Esophagus muscularis mucosa (tissue), 4 donors: Measurements from ENCODE around the gene HAPLN3. TPM values are rescaled to one million over a fixed set of nuclear protein-coding genes. Genes with fewer than 3 reads are reported as not detected.

Source experiments
- DNase-seq: peaks from one replicate; pipeline ENCODE4 v3.0.0-alpha.2; 2017; ENCODE audit errors: extremely low spot score
- H3K27ac ChIP-seq, 4 donors: fragments of 200-600 bp; sonication (generic); replicated peaks in 1 of 4; 1 replicate in 3 of 4; 2 replicates in 1 of 4; pipeline ENCODE4 v1.5.1; 2016 to 2019; ENCODE audit warnings: mild to moderate bottlenecking in 1 of 4
- H3K27me3 ChIP-seq, 4 donors: fragments of 200-600 bp; sonication (generic); one replicate each; pipeline versions ENCODE4 v1.5.1 to v1.6.0; 2016 to 2019
- H3K36me3 ChIP-seq, 4 donors: fragments of 200-600 bp; sonication (generic); one replicate each; pipeline ENCODE4 v1.5.1; 2016 to 2019
- H3K4me1 ChIP-seq, 4 donors: fragments of 200-600 bp; sonication (generic); one replicate each; pipeline ENCODE4 v1.5.1; 2016 to 2019
- H3K4me3 ChIP-seq, 4 donors: fragments of 200-600 bp; sonication (generic); 1 replicate in 2 of 4; 2 replicates in 2 of 4; pipeline ENCODE4 v1.5.1; 2016 to 2019; ENCODE audit warnings: mild to moderate bottlenecking in 4 of 4, moderate library complexity in 1 of 4
- H3K9me3 ChIP-seq, 4 donors: fragments of 200-600 bp; sonication (generic); 1 replicate in 3 of 4; 2 replicates in 1 of 4; pipeline ENCODE4 v1.5.1; 2016 to 2019
- EP300 ChIP-seq: sonication (generic); formaldehyde crosslinking; IDR thresholded peaks from one replicate; pipeline ENCODE4 v1.6.1; 2017; ENCODE audit warnings: antibody characterized with exemption
- POLR2A ChIP-seq: fragments of 450-650 bp; IDR thresholded peaks from one replicate; pipeline ENCODE4 v1.6.1; 2017; ENCODE audit warnings: antibody characterized with exemption, moderate library complexity, mild to moderate bottlenecking, low read depth
- POLR2AphosphoS5 ChIP-seq, 2 donors: sonication (generic); formaldehyde crosslinking; IDR thresholded peaks; one replicate each; pipeline ENCODE4 v1.6.1; 2017; ENCODE audit warnings: antibody characterized with exemption in 2 of 2
- WGBS: methylation state at CpG from one replicate; pipeline ENCODE4 v1.1.5; 2018; 5-methylcytosine and 5-hydroxymethylcytosine counted together
- intact Hi-C: fragments of 100-400 bp; cut with DNase I; formaldehyde crosslinking; loops from one replicate; pipeline ENCODE4 v1.15.1; 2023
- total RNA-seq, 4 donors: library from RNA; depleted of rRNA; stranded (reverse); fragments of >200 nt; gene quantifications; one replicate each; pipeline versions ENCODE4 v1.1.0 to v1.2.1, GENCODE V29; 2016
- TF ChIP-seq, protein P1 (sequence below), 3 experiments: fragments of 200-600 bp in 2 of 3; fragments of 450-650 bp in 1 of 3; sonication (generic) in 2 of 3; IDR thresholded peaks; one replicate each; pipeline ENCODE4 v1.5.1; 2017 to 2019; ENCODE audit warnings: antibody characterized with exemption in 3 of 3, mild to moderate bottlenecking in 2 of 3, moderate library complexity in 1 of 3

HAPLN3 gene
- total RNA-seq, 4 donors from 2014 or later, result 5.0 to 13.4 (median 9.9) TPM

- DNase-seq, result no peak
- H3K36me3 ChIP-seq, result peaks cover 26 to 85% (median 74%) of the 10 kb centered on the region in 4 donors
These were observed 7.0 kb upstream of the HAPLN3 start for GRCh38 chr15:88902221-88902835.

GRCh38 chr15:88901508-88902220 is 6.3 kb upstream of the HAPLN3 start:
- WGBS, result 93% methylated on average over 15 of the region's 15 CpGs
- Histone ChIP-seq H3K27me3 (no peaks in the 10 kb centered on the region), H3K36me3 (peaks cover 26 to 78% (median 68%) of the 10 kb centered on the region in 4 donors), H3K27ac (no peak overlapping the region), H3K9me3 (no peaks in the 10 kb centered on the region), H3K4me1 (peaks cover 36 to 59% (median 50%) of the 10 kb centered on the region in 4 donors), H3K4me3 (no peak overlapping the region)
- intact Hi-C loops, result loop anchor here (5.0 kb wide), 1 partner anchor 276 kb away; no protein-coding TSS in a partner anchor
- DNase-seq, result no peak
- no peak for TF ChIP-seq POLR2A
- no peak for TF ChIP-seq EP300
- no peak for TF ChIP-seq POLR2AphosphoS5 (IDR thresholded peaks at IDR 0.05)
- TF ChIP-seq, protein P1, sequence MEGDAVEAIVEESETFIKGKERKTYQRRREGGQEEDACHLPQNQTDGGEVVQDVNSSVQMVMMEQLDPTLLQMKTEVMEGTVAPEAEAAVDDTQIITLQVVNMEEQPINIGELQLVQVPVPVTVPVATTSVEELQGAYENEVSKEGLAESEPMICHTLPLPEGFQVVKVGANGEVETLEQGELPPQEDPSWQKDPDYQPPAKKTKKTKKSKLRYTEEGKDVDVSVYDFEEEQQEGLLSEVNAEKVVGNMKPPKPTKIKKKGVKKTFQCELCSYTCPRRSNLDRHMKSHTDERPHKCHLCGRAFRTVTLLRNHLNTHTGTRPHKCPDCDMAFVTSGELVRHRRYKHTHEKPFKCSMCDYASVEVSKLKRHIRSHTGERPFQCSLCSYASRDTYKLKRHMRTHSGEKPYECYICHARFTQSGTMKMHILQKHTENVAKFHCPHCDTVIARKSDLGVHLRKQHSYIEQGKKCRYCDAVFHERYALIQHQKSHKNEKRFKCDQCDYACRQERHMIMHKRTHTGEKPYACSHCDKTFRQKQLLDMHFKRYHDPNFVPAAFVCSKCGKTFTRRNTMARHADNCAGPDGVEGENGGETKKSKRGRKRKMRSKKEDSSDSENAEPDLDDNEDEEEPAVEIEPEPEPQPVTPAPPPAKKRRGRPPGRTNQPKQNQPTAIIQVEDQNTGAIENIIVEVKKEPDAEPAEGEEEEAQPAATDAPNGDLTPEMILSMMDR (IDR thresholded peaks at IDR 0.05), result no peak

More at GRCh38 chr15:88902221-88902835, 7.0 kb upstream of the HAPLN3 start:
- intact Hi-C loops, result loop anchor here (5.0 kb wide), 1 partner anchor 275 kb away; no protein-coding TSS in a partner anchor
- Histone ChIP-seq H3K27ac (no peak overlapping the region), H3K9me3 (no peaks in the 10 kb centered on the region), H3K4me3 (no peak overlapping the region), H3K27me3 (no peaks in the 10 kb centered on the region), H3K4me1 (peaks cover 29 to 56% (median 48%) of the 10 kb centered on the region in 4 donors)
- TF ChIP-seq POLR2AphosphoS5 (IDR thresholded peaks at IDR 0.05), result no peak
- no peak for TF ChIP-seq EP300
- no peak for TF ChIP-seq POLR2A
- TF ChIP-seq, protein P1 (IDR thresholded peaks at IDR 0.05), result no peak
- WGBS, result 83% methylated on average over 5 of the region's 6 CpGs

- Histone ChIP-seq H3K27me3 (no peaks in the 10 kb centered on the region), H3K4me3 (no peak overlapping the region), H3K9me3 (no peaks in the 10 kb centered on the region), H3K27ac (peak overlapping the region in 1 of 4 donors; percentile 34), H3K36me3 (peaks cover 26 to 71% (median 61%) of the 10 kb centered on the region in 4 donors), H3K4me1 (peaks cover 42 to 63% (median 53%) of the 10 kb centered on the region in 4 donors)
- TF ChIP-seq, protein P1 (IDR thresholded peaks at IDR 0.05), result no peak
- TF ChIP-seq POLR2A (no peak), EP300 (no peak), POLR2AphosphoS5 (IDR thresholded peaks at IDR 0.05) (no peak)
- DNase-seq, result no peak
- 91% methylated on average over 5 of the region's 5 CpGs for WGBS
- intact Hi-C loops, result loop anchor here (5.0 kb wide), 1 partner anchor 276 kb away; no protein-coding TSS in a partner anchor
These were observed 5.7 kb upstream of the HAPLN3 start for GRCh38 chr15:88900982-88901418.

DNA sequence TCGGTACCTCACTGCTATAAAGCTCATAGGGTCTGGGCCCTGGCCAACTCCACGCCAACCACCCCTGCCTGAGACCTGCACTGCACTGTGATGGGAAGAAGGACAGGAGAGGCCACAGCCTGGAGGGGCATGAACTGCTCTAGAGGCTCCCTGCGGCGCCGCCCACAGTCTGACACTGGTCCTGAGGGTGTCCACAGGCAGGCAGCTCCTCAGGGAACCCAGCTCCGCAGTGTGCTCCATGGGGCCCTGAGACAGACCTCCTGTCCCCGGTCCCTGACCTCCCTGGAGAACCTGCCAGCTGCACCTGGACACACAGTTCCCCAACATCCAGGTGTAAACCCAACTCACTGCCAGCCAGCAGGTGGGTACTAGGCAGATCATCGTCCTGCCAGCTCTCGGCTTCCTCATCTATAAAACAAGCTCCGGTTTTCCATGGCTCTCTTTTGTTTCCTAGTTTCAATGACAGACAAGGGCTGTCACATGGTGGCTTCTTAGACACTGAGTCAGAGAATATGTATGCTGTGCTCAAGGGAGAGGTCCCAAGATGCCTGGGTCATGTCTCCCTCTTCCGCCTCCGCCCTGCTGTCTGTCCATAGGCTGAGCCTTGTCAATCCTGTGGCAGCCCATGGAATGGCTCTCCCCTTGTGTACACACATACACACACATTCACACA is 5.1 kb upstream of the HAPLN3 start:
- peaks cover 43 to 62% (median 53%) of the 10 kb centered on the region in 4 donors for H3K4me1 ChIP-seq
- TF ChIP-seq, protein P1 (IDR thresholded peaks at IDR 0.05), result no peak
- TF ChIP-seq POLR2A (no peak), EP300 (no peak), POLR2AphosphoS5 (IDR thresholded peaks at IDR 0.05) (no peak)
- H3K4me3 ChIP-seq, result no peak overlapping the region
- peaks cover 26 to 66% (median 56%) of the 10 kb centered on the region in 4 donors for H3K36me3 ChIP-seq
- 92% methylated on average over 11 of the region's 12 CpGs for WGBS
- H3K9me3 ChIP-seq, result no peaks in the 10 kb centered on the region
- no peak for DNase-seq
- H3K27me3 ChIP-seq, result peaks cover 0 to 3% (median 0%) of the 10 kb centered on the region in 4 donors
- peak overlapping the region in 2 of 4 donors; percentile 13 to 34 for H3K27ac ChIP-seq
- intact Hi-C loops, result loop anchor here (5.0 kb wide), 1 partner anchor 277 kb away; no protein-coding TSS in a partner anchor
